ENCODE measurements around the gene FBXO24.
A peak's percentile ranks its signal among the peaks of the same experiment; 100 is the strongest.
"Not testable (repeated sequence)": the region's sequence is repeated elsewhere in the genome, so short reads cannot be mapped to it uniquely, and the experiment has no call there.

The FBXO24 gene

DNA sequence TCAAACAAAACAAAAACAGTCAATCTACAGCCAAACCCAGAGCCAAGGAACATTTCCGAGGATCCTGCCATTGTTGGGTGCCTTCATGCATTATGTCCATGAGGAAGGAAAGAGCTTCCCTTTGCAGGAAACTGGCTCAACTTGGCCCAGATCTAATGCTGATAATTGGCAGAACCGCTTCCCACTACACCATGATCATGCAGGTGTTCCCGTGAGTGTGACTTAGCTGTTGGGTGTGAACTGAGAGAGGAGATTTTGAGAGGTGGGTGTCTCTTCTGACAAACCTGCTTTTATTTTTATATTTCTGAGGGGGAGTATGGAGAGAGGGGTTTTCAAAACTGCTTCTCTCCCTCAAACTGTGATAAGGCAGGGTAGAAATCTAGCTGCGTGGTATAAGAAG is 27.0 kb upstream of the FBXO24 start:
- FAIRE-seq, result no peak
- DNase-seq (ENCODE audit: low spot score), result no peak

DNA sequence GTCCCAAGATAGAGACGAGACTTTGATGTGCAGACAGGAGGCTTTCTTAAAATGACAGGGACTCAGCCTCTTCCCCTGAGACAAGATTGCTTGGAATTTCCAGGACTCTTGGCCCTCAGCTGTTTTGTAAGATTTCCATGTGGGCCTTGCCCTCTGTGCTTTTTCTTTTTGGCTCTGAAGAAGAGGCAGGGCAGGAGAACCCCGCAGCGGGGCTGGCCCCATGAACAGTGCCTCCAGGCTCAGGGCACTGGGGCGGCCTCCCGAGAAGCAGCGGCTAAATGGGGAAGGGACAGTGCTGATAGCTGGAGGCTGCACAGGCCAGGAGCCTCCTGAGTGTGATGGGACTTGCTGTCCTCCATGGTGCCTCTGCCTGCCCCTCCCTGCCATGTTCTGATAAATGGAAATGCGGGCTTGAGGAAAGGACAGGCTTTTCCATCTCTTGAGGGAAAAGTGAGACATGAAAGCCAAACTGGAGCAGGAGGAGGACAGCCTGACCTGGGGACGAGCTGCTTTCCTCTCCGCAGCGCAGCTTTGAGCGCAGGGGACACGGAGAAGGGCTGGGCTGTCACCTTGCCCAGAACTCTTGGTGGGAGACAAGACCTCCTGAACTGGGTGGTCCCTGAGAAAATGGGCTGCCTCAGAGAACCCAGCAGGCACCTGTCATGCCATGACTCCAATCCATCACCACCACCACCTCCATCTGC is 24.5 kb upstream of the FBXO24 start:
- FAIRE-seq, result no peak
- DNase-seq (ENCODE audit: low spot score), result no peak

DNA sequence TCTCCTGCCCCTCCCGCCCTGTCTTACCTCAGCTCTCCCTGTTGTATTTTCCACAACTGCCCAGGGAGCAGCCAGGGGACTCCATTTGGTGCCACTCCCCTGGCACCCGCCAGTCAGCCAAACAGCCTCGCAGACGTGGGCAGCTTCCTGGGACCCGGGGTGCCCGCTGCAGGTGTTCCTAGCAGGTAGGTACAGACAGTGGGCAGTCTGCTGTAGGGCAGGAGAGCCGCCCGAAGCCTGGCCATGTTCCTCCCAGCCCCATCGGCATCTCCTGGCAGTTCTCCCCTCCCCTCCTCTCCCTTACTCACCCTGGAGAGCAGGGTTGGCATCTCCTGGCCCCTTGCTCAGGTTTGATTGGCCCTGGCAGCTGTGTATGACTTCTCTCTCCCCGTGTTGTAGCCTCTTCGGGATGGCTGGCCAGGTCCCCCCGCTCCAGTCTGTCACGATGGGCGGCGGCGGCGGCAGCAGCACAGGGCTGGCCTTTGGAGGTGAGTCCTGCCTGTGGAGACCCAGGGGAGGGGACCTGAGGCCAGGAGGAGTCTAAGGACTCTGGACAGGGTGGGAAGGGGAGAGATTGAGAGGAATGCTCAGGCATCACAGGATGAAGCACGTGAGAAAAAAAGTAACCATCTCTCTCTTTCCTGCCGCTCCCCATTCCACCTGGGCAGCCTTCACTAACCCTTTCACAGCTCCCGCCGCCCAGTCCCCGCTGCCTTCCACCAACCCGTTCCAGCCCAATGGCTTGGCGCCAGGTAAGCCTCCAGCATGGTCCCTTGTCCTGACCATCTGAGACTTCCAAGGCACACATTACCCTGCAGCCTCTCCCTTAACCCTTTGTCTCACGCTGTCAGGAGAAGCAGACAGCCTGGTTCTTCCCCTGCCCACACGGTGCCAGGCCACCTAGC is 23.7 kb upstream of the FBXO24 start:
- DNase-seq (ENCODE audit: low spot score), result no peak
- no peak for FAIRE-seq

DNA sequence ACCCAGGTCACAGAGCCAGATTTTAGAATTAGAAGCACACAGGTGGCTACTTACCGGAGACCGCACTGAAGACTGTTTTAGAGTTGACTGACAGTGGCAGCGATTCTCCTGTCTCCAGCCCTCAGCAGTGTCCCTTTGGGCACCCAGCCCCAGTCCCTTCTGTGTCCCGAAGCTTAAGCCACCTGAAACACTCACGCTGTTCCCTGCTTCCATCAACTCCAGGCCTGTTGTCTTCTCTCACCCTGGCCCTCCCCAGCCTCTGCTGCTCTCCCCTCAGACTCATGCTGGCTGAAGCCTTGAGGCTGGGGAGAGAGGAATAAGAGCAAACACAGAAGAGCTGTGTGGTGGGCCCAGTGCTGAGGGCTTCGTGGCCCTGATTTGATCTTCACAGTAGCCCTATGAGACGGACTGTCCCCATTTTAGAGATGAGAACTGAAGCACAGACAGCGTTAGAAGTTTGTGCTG is 23.0 kb upstream of the FBXO24 start:
- no peak for FAIRE-seq
- no peak for DNase-seq (ENCODE audit: low spot score)

DNA sequence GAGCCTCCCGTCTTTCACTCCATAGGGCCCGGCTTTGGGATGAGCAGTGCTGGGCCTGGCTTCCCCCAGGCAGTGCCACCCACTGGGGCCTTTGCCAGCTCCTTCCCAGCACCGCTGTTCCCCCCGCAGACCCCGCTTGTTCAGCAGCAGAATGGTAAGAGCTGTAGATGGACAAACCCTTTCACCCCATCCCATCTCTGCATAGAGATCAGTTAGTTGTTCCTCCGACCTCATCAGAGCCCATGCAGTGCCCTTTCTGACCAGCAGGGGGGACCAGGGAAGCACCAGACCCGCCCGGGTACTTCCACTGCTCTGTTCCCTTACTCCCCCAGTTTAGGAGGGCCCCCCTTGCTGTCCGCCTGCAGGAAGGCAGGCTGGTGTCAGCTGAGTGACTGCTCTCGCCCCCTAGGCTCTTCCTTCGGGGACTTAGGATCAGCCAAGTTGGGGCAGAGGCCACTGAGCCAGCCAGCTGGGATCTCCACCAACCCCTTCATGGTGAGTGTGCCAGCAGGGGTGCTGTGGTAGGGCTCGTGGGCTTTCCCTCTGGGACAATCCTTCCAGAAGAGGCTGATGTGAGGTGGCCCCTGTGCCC is 22.2 kb upstream of the FBXO24 start:
- DNase-seq (ENCODE audit: low spot score), result peak; percentile 60
- FAIRE-seq, result no peak

DNA sequence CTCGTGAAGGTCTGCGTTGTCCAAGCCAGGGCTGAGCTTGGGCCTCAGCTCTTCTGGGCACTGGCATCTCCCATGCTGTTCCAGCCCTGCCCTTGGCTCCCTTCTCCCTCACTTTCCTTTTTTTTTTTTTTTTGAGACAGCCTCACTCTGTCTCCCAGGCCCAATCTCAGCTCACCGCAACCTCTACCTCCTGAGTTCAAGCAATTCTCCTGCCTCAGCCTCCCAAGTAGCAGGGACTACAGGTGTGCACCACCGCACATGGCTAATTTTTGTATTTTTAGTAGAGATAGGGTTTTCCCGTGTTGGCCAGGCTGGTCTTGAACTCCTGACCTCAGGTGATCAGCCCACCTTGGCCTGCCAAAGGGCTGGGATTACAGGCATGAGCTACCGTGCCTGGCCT is 21.7 kb upstream of the FBXO24 start:
- FAIRE-seq; DNase-seq (ENCODE audit: low spot score): not testable (repeated sequence)

DNA sequence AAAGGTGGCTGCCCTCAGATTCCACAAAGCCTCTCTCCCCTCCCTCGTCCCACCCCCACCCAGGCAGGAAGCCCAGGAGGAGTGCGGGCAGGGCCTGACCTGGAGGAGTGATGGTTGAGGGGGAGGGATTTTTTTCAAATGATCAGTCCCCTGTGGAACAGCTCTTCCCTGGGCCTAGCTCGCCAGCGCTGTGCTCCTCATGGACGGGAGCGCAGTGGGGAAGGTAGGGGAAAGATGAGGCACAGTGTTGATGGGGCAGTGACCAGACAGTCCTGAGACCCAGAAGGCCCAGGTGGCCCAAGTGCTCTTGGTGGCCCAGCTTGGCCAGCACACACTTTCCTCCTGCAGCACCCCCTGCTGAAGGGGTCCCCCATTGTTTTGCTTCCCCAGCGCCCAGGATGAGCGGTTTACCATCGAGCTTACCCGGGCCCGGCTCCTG is 21.0 kb upstream of the FBXO24 start:
- FAIRE-seq (no peak), DNase-seq (ENCODE audit: low spot score) (no peak)

DNA sequence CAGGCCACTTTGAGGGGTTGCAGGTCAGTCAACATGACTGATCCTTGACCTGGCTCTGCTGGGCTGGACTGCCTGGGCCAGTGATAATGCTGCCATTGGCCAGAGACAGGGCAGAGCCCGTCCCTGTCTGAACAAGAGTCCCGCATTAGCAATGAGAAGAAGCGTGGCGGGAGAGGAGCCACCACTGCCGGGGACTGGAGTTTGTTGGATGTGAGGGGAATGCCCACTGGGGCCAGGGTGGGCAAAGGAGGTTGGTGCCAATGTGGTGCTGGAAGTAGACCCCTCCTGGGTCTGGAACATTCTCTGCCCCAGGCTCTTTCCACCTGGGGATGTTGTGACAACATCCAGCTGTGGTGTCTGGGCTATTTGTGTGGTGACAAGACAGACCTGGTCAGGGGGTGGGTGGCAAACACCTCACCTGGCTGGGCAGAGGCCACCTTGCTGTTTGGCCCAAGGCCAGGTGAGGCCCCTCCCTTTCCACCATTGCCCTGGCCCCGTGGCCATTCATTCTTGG is 20.1 kb upstream of the FBXO24 start:
- DNase-seq (ENCODE audit: low spot score), result no peak
- no peak for FAIRE-seq

DNA sequence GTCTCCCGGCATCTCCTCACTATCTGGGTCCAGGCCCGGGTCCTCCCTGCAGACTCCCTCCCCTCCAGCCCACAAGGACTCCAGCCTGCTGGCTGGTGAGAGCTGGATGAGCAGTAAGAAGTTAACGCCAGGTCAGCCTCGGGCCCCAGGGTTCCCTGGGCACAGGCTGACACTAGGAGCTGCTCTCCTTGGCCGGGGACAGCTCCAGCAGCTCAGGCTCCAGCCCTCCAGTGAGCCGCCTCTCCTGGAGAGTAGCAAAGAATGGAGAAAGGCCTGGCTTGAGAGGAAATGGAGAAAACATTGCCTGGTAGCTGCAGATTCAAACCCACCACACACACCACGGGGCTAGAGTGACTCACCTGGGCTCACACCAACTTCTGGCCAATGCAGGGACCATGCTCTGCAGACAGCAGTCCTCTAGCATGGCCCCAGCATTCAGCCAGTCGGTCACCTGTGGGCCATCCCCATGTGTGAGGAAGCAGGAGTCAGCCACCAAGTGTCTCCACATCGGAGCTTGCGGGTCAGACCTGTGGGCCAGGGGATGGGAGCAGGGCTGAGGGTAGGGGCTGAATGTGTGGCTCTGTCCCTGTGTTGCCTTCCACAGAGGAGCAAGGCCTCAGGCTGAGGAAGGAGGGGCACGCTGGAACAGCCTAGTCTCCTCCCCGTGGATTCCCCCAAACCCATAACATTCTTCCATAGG is 18.9 kb upstream of the FBXO24 start:
- peak; percentile 37 for FAIRE-seq
- DNase-seq (ENCODE audit: low spot score), result no peak

DNA sequence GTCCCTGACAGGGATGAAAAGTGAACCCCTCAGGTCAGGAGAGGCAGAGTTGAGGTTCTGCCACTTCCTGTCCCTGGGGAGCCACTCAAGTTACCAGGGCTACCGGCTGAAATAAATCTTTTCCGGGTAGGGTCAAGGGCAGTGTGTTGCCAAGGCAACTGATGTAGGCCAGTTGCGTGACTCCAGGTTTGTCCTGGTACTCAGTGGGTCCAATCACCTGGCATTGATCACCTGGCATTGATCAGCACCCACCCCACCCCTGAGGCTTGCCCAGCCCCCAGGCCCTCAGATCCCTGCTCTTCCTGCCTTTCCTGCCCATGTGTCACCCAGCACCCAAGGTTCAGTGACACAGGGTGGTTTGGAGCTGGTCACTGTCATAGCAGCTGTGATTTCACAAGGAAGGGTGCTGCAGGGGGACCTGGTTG is 18.4 kb upstream of the FBXO24 start:
- peak; percentile 48 for FAIRE-seq
- no peak for DNase-seq (ENCODE audit: low spot score)

DNA sequence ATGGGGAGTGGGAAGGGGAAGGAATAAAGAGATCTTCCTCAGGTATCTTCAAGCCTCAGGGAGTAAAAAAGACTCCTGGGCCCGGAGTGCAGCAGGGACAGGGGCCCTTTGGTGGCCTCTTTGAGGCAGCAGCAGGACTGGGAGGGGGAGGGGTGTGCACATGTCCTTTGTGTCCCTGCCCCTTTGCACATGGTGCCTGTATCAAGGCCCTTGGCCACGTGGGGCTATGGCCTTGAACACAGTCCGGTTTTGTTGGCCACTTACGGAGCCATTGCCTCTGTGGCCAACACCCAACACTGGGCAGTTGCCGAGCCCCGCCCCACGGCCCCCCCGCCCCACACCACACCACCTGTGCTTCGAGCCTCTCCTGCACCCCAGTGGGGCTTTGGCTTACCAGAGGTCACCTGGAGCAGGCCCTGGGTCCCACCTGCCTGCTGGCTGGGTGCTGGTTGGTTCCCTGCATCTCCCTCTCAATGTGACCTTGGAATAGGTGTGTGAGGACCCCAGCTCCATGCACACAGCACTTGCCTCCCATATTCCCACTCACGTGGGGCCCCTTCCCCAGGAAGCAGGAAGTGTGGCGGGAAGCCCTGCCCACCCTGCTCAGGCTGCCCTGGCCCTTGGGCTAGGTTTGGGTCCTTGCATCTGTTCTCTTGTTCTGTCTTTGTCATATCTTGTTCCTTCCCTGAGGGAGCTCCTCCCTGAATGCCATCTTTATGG is 17.8 kb upstream of the FBXO24 start:
- DNase-seq (ENCODE audit: low spot score), result no peak
- peak; percentile 44 for FAIRE-seq

DNA sequence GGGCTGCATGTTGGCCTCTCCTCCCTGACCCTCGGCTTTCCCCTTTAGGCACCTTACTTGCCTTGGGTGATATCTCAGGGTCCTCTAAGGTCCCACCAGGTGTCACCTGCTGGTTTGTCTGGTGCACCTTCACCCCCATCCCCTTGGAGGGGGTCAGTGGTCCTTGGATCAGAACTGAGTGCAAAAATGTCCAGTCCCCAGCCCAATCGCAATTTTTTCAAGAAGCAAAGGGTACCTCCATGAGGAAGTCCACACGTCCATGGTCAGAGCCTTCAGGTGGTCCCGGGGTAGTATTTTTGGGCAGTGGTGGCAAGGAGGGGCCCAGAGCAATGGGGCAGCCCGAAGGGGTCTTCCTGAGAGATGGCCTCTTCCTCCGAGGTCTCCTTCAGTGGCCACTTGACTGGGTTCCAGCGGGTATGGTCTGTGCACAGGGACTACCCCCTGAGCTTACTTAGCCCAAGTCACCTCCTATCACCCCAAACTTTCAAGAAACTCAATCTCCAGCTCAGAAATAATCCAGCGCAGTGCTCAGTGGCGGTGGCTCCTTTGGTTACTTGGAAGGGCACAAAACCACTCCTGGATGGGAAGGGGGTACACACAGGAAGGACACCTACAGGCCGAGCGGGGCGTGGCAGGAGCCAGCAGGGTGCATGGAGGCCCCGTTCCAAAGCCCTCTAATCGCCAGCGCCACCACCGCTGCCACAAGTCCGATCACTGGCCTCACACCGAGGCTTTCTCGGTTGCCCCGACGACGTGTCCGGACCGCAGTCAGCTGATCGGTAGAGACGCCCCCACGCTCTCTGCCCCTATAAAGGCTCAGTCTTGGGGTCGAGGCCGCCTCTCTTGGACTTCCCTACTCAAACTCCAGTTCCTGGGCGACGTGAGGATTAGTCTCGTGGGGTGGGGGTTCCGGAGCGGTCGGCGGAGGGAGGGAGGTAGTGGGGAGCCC is 17.0 kb upstream of the FBXO24 start:
- FAIRE-seq, result peak; percentile 37
- no peak for DNase-seq (ENCODE audit: low spot score)

DNA sequence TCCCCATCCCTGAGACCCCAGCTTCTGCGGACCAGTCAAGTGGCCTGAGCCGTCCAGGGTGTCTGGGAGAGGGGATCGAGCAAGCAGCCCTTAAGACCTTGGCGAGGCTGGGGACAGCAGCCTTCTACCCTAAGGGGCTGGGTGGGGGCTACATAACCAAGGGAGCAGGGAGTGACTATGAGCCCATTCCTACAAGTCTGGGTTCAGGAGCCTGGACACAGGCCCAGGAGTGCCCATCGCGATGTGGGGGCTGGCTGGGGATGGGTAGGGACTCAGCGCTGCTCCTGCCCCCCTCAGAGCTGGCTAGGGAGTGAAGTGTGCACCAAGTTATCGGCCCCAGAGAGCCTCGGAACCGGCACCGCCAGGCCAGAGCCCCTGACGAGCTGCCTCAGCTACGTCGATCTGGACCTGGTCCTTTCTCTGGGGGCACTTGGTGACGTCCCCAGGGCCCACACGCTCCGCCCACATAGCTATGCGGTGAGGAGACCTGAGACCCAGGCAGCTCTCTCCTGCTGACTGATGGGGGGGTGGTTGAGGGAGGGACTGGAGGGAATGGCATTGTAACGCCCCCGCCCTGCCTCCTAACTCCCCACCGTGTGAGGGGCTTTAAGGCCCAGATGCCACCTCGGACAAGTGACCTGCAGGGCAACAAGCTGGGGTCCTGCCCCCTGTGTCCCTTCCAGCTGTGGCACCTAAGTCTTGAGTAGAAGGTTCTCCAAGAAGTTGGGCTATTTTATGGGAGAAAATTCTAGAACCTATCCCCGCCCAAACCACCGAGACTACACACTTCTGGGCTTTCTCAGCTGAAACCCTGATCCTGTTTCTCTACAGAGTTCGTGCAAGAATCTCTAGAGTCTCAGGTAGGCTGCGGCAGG is 14.9 kb upstream of the FBXO24 start:
- FAIRE-seq, result no peak
- DNase-seq (ENCODE audit: low spot score), result peak; percentile 48

DNA sequence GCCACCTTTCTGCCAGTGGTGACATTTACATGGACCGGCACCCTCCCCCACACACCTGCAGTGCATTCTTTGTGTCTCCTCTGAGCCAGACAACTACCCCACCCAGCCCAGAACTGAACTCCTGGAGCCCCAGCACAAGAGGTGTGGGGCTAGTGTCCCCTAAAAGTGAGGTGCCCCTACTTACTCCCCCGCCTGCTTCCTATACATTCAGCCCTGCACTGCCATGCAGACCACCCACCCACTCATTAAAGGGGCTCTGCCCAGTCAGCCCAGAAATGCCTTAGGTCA is 14.4 kb upstream of the FBXO24 start:
- no peak for DNase-seq (ENCODE audit: low spot score)
- FAIRE-seq, result no peak

DNA sequence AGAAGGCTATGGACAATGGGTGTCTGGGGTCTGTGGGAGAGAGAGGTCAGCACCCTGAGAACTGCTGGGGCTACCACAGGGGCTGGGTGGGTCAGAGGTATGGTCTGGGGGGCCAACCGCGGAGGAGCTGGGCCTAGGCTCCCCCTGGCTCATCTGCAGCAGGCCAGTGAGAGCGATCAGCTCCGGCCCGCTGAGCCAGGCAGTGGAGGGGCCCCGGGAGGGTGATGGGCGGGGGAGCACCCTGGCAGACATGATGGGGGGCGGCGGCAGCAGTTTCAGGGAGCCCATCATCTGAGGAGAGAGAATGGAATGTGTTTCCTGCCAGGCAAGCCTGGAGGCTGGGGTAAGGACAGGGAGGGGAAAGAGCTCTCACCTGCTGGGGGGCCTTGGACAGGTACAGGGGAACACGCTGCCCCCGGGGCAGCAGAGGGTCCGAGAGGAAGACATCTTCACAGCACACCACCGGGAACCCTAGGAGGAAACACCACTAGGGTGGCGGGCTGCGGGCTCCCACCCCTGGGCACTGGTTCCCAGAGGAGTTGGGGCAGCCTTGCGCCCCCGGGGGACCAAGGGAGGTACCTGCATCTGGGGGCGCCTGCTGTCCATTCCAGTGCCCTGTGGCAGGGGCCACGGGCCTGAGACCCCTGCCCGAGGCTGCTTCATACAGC is 13.7 kb upstream of the FBXO24 start:
- FAIRE-seq (peak; percentile 30), DNase-seq (ENCODE audit: low spot score) (no peak)

DNA sequence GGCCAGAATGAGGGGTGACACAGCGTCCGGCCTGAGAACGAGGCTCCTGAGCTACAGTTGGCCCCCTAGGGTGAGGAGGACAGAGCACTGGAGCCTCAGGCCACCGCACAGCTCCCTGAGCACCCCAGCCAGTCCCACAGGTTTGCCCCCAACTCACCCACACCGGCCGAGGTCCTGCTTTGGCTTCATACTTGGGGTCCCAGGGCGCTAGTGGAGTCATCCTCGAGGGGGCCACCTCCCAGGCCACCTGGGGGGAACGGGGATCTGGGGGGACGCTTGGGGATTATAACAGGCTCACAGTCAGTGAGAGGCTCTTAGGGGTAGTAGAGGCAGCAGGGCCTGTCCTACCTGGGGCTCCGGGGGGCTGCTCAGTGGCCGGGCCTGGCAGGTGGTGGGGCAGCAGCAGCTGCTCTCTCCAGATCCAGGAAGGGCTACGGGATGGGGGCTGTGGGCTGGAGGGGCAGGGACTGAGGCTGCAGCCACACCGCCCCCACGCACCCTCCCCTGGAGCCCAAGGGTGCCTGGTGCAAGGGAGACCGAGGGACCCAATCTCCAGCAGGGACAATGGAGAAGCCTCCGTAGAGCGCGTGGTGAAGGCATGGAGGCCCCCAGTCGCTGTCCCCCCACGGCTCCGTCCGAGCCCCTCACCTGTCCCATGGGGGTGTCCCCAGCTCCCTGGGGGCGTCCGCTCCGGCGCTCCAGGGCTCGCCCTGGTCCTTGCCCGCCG is 13.0 kb upstream of the FBXO24 start:
- FAIRE-seq (no peak), DNase-seq (ENCODE audit: low spot score) (no peak)

DNA sequence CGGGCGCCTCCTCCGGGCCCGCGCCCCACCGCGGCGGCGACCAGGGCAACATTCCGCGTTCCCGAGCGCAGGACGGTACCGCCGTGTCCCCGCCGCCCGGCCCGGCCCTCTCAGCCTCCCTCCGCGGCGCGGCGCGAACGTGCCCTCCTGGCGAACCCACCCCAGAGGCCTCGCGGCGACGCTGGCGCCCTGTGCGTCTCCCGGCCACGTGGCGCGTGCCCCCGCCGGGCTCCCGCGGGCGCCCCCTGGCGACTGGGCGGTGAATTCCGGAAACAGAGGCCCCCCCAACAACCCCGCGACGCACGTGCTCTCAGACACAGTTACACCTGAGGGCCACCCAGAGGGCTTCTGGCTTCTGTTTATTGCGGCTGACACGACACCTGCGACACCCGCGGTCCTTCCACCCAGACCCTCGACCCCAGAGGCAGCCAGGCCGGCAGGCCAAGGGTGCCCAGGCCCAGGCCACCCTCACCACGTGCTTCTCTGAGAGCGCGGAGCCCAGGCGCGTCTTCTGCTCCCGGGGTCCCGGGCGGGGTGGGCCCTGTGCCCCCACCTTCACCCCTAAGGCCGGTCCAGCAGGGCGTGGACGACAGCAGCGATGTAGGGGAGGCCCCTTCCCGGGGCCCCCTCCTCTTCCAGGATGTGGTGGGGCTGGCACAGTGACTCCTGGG is 12.3 kb upstream of the FBXO24 start, which contains the start of gene SAP25:
Gene SAP25 (minus strand): TSS at position 210 of the 671 bp plus-strand sequence. CDS start 158 bp downstream, at position 52.
- DNase-seq (ENCODE audit: low spot score) (peak; percentile 55), FAIRE-seq (no peak)
